Measurements from ENCODE around the gene CTIF.
A peak's percentile ranks its signal among the peaks of the same experiment; 100 is the strongest.
"Not testable (repeated sequence)": the region's sequence is repeated elsewhere in the genome, so short reads cannot be mapped to it uniquely, and the experiment has no call there.

CTIF gene

DNA sequence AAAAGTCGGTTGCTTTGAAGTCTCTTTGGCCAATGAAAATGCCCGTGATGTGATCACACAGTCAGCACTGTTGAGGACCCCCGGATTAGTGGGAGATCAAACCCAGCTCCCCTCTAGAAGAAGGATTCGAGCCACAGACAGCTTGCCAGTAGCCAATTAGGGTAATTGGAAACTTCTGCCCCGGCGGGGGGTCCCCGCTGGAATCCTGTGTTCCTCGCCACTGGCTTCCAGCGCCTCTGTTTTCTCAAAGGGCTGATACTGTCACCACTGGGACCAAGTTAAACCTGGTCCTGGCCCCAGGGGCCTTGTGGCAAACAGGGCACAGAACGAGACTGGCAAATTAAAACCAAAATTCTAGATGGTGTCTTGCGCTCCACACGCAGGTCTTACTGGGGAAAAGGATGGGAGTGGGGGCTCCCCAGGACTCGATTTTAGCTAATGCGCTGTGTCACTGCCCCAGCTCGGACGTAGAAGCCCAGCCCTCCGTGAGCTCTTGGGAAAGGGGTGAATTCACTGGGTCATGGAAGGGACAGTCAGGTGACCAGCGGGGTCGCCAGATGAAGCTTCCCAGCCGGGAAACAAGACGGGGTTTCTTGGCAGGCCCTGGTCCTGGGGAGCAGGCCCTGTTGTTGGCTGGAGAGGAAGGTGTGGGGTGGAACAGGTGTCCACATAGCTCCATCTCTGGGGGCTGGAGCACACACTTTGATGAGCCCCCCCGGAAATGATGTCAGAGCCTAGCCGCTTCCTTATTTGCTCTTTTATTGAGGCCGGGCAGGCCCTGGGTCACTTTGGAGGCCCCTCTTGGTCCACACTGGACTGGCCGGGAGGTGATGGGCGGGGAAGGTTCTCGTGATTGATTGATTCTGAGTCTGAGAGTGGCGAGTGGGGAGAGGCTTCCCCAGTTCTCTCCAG is 321.7 kb downstream of the CTIF start:
- DNase-seq = no peak

DNA sequence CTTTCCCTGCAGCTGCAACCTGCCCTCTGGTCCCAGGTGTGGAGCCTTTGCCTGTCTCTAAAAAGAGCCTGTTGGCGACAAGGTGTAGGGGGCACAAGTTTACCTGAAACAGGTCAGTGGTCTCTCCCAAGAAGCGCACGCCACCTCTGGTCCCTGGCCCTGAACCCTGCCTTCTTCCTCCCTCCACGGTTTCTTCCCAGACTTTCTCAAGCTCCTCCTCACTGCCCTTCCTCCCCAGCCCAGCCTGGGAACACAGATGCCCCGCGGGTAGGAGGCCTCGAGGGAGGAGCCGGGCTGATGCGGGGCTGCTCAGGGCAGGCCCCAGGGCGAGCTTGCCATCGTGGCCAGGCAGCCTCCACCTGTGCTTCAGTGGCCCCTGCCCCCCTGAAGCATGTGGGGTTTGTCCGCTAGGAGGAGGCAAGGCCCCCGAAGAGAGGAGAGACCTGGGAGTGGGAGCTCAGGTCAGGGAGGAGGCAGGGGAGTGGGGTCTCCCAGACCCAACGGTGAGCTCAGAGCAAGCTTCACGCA is 322.4 kb downstream of the CTIF start:
- DNase-seq = no peak

DNA sequence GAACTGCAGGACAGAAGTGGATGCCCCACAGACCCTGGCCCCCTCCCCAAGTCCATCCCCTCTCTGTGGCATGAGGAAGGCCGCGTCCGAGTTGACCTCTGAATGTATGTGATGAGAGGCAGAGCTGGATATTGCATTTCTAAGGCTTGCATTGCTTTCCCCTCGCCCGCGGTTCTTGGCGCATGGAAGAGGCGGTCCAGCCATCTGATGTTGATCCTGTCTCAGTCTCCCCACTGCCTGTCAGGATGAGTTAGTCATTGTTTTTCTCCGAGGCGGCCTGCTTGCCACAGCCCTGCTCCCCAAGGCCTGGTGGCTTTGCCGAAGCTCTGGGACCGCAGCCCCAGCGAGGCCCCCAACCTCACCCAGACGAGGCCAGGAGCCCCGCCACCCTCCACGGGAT is 323.3 kb downstream of the CTIF start:
- DNase-seq = no peak

DNA sequence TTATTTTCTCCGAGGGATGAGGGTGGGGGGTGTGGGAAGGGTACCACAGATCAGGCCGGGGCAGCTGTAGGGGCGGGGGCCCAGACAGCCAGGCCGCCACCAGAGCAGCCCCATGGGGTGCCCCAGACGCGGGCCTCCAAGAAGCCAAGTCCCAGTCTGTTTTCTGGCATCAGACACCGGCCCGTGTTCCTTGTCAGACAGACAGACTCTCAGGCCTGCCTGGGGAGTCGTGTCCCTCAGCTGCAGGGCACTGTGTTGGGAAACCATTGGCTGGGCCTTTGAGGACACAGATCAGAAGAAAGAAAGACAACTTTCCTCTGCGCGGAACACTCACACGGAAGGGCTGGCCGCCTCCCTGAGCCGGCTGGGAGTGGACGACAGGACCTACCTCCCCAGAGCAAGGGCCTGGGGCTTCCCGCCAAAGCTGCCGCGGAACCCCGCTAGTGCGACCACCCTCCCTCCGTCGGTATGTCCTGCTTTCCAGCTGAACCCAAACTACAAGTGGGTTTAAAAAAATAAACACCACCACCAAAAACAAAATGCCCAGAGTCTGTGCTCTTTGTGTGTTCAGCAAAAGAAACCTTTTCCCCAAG is 323.9 kb downstream of the CTIF start:
- no peak for DNase-seq

DNA sequence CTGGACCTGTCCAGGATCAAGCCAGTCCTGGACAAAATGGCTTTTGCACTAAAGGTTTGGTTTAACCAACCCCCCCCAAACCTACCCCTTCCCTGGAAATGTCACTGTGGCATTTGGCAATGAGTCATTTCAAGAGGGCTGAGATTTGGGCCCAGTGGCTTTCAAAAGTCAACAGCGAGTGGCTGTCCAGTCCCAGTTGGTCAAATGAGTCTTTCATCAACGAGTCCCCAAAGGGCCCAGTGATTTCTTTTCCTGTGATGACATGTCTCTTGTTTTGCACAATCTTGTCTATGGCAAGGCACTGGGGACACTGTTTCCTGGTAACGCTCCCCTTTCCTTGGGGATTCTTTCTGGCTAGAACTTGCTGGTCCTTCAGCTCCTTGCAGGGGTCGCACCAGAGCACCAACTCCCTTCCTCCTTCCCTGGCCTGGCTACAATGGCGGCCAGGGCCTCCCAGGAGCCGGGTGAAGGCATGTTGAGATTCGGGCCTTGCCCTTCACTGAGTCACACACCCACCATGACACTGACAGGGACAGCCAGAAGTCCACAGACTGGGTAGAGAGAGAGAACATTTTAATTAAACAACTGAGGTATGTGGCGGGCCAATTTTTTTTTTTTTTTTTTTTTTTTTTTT is 324.7 kb downstream of the CTIF start:
- no peak for DNase-seq

DNA sequence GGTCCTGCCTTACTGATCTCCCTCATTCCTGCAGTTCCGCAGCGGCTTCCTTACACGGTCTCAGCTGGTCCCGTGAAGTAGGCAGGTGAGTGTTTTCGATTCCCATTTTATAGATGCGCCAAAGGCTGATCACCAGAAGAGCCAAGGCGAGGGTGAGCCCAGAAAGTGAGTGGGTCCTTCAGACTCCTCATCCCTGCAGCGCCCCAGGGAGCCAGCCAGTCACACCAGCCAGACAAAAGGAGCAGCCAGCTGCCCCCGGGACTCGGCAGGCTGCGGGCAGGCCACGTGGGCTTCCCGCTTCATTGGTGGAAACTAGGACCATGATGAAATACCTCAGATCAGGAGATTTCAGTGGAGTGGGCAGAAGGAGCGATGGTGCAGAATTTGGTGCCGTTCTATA is 326.0 kb downstream of the CTIF start:
- DNase-seq = no peak

DNA sequence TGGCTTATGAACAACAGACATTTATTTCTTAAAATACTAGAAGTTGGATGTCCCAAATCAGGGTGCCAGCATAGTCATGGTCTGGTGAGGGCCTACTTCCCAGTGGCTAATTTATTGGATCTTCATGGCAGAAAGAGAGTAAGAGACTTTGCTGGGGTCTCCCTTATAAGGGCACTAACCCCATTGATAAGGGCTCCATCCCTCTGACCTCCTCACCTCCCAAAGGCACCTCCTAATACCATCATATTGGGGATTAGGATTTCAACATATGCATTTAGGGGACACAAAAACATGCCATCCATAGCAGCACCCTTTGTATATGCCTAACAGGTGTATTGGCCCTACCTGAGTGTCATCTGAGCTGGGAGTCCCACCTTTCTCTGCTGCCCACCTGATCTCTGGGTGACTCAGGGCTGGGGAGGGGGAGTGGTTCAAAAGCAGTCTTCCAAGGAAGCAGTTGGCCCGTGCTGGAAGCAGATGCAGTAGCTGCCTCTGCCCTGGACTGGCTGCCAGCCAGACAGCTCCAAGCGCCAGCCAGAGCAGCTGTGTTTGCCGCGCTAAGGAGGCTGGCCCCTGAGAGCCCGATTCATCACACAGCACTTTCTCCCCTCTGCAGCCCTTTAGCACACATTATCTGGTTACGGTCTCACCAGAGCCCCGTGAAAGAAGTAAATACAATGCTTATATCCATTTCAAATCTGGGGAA is 327.4 kb downstream of the CTIF start:
- no peak for DNase-seq

DNA sequence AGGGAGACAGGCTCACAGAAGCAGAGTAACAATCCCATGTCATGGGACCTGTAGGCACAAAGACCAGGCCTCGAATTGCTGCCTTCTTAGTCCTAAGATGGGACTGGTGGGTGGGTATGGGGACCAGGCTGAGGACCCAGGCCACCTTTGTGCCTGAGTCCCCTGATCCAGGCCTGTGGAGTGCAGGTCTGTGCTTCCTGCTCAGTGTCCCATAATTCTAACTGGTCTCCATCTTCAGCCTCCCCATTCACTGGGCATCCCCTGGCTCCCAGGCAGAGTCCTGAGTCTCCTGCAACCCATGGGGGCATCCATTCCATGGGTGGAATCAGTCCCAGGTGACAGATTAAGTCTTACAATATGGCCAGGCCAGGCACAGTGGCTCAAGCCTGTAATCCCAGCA is 328.0 kb downstream of the CTIF start:
- DNase-seq = no peak

DNA sequence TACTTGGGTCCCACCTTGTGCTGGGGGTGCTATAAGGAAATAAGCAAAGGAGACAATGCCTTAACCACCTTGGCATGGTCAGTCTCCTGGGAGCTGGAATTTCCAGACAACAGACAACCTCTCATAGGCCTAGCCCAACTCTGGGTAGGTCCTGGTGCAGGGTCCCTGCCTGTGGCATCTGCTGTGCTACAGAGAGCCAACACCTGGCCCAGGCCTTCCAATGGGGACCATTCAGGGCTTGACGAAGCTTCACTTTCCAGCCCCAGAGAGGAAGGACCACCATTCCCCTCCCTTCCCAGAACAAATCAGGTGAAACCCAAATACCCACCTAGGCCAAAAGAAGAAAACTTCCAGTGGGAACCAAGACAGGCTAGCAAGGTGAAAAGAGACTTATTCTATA is 329.1 kb downstream of the CTIF start:
- no peak for DNase-seq

DNA sequence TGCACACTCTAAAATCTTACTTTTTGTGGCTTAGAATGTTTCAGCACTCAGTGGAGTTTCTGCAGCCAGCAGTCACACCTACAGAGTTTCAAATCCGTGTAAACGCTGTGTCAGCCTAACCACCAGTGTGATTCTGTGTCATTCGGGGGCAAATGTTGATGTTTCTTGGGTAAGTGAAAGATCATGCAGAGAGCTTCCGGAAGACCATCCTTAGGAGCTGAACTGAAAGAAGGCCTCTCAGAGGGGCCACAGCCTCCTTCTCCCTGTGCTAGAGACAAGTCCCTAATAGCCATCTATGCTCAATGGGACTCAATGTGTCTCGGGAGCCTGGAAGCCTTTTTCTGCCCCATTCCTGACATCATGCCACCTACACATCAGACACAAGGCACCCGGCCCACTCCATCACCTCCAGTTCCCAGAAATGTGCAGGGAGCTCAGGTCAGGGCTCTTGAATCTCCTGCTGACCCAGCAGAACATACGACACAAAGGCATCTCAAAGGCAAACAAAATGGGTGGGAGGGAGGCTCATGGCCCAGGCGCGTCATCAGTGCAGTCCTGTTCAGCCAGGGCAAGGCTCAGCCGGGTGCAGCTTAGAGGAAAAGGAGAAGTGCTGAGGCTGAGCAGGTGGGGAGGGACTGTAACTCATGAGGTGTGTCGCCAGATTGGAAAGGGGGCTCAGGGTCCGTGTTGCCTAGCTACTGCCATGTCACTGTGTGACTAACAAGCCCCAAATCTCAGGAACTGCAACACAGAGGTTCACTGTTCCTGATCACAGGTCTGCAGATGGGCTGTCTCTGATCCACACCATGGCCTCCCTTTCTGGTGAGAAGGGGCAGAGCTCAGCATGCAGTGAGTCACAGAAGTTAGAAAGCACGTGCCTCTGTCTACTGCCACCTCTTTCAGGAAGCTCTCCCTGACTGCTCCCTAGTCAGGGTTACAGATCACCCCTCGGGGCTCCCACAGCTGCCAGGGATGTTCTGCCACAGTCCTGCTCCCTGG is 329.9 kb downstream of the CTIF start:
- peak; percentile 65 to 70 for DNase-seq

DNA sequence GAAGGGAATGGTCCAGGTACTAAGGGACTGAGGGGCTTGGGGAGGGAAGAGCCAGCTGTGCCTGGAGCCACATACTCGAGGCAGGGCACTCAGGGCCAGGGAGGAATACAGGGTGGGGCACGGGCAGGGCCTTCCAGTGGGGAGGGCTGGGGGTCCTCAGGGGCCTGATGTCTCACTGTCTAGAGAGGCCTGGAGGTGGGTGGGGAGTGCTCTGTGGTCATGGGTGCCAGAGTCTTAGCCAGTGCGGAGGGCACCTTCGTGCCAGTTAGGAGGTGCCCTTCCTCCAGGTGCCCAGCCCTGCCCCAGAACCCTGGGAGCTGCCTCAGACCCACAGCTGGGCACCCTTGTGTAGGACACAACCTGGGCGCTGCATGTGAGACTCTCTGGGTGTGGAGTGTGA is 330.8 kb downstream of the CTIF start:
- DNase-seq = no peak

DNA sequence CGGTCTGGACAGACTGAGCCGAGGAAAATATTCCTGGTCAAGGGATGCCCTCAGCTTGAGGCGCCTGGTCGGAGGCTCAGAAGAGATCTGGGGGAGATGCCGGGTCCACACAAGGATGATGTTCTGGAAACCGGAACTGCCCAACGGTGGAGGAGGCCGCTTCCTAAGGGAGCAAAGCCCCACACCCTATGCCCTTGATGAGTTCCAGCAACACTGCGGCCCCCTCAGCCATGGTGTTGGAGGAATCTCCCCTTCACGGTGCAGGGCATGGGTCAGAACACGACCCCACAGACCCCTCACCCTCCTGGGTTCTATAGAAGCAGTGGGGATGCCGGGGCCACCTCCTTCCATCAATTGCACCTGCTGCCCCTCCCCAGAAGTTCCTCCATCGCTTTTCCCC is 332.1 kb downstream of the CTIF start:
- not testable (repeated sequence) for DNase-seq

DNA sequence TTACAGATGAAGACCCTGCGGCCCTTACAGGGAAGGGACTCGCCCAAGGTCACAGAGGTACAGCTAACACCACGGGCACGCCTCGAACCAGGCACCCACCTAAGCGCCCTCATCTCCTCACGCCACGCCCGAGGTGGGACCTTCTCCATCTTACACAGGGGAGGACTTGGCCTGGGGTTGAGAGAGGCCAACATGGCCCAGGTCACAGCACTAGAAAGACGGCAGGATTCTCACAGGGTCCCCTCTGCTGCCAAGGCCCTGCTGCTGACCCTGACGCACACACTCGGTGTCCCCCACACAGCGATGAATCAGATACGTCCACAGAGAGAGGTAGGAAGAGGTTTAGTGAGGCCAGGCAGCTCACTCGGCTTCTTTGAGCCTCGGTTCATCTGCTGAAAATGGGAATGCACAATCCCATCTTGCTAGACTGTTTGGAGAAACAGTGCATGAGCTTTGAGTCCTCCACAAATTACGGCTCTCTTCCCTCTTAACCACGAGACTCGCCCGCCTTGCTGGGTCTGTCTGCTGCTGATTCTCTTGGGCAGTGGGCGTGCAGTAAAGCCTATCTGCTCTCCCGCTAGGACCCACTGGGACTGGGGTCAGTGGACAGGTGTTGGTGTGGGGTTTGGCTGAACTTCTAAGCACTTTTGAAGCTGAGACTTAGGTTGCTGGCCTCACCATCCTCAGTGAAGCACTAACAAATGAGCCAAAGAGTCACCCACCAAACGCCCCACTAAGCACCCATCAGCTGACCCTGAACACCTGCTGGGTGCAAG is 332.7 kb downstream of the CTIF start:
- no peak for DNase-seq

DNA sequence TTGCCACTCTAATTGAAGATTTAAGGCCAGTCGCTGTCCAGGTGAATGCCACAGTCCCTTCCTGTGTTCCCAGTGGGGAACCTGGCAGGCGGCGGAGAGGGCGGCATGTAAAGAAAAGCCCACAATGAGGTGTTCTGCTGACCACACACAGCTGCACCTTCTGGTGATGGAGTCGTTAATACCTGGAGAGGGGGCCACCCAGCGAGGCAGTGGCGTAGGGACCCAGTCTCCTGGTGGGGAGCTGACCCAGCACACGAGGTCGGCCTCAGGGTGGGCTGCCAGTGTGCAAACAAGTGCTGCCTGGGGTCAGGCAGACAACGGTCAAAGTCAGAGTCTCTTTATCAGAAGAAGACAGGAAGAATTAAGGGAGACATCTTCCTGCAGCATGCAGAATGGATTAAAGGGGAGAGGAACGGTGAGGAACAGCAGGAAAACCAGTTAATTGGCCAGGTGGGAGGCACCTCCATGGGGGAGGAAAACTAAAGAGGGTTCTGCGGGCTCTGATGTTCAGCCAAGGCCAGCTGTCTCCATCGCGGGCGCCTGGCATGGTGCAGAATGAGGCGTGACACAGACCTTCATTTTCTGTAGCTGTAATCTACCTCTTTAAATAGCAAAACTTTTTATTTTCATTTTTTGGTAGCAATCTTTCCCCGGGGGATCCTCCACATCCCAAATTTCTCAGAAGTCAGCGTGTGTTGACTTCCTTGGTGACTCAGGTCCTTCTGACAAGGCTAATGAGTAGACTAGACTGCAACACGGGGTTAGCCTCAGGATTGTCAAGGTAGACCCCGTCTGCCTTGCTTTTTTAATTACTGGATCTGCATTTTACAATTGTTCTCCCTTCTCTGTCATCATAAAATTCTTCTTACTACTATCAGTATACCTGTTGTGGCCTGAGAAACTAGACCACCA is 333.7 kb downstream of the CTIF start:
- DNase-seq = no peak

DNA sequence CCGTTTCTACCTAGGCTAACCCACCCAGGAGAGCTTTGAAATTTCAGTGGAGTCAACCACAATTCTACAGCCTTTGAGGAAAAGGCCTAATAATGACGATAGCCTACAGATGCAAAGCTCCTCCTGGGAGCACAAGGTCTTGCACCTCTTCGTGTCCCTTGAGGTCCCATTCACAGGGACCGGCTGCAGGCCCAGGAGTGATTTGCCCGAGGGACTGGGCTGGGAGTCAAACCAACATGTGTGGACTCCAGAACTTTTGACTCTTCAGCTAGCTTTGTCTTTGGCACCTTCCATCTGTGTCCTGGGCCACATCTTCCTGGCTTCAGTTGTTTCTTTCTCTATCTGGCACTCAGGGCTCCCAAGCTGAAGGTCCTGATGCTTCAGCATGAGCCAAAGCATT is 335.4 kb downstream of the CTIF start:
- DNase-seq = no peak

DNA sequence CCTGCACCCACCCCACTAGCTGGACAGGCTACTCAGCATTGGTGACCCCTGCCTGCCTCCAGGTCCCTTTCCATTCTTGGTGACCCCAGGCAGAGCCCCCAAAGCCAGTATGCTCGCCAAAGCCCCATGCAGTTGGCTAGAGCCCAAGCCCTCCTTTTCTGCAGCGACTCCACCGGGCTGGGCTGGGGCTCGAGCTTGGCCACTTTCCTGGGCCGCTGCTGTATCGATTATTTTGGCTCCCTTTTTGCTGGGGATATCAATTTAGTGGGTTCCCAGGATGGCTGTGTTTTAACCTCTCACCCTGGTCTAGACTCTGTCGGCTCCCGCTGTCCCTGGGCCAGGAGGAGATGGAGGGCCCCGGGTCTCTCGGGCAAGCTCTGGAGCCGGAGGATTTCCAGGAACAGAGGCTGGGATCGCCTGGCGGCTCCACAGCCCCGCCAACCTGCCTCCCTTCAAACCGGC is 335.9 kb downstream of the CTIF start:
- no peak for DNase-seq

DNA sequence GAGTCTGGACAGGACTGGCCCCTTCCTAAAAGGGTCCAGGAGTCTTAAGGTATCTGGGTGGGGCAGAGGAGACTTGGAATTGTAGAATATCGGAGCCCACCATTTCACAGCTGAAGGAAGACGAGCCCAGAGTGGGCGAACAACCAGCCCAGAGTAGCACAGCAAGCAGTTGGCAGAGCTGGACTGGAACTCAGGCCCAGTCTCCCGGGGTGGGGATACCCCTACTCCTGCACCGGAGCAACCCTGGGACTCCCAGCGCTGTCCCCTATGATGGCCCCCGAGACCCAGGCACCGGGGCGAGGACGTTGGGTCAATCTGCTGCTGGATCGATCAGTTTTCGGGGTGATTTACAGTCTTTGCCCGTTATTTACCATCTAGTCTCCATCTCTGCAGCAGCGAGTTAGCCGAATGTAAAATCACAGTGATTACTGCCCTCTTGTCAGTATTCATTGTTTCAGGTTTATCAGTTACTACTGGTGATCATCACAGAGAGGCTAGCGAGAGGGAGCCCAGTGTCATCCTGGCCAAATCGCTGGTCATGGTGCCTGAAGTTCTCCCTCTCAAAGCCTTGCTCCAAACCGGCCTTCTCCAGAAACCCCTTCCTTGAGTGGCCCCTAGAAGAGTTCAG is 336.6 kb downstream of the CTIF start:
- no peak for DNase-seq

DNA sequence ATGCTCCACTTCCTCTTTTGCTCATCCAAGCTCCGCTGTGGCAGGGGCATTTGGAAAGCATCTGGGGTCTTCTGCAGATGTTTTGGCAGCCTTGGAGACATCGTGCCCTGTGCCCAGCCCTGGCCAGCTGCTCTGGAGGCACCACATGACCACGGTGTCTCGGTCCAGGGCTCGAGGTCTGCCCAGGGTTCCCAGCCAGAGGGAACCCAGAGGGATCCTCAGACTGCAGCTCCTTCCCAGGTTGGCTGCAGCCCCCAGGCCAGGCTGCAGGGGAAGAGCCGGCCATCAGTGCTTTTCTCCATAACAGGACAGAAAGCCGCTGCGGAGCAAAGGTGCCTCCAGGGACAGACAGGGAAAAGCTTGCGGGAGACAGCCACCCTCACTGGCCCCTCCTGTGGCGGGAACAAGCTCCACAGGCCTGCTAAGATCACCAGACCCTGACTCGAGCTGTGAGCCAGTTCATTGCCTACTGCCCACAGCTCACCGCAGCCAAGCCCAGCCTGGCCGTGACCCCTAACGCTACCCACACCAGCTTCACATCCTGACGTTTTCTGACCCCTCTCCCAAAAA is 337.2 kb downstream of the CTIF start:
- DNase-seq = no peak

DNA sequence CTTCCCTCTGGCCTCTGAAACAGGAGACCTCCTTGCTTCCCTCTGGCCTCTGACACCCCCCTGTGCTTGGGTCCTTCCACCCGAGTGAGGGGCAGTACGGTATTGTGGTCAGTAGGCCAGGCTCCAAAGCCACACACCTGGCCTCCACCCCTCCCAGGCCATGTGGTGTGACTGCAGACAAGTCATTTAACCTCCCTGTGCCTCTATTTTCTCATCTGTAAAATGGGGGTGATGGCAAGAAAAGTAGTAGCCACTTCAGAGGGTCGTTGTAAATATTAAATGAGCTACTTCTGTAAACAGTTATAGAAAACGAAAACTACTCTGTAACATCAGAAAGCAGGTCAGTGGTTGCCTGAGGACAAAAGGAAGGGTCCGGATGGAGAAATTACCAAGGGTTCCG is 337.8 kb downstream of the CTIF start:
- no peak for DNase-seq

Data from activated CD4-positive, alpha-beta T cell treated with anti-CD3 and anti-CD28 coated beads, Interleukin-2, amount 50 U/mL, for 48 hours (primary cell).